H1 (cell line): Measurements from ENCODE around the gene STX7. TPM values are rescaled to one million over a fixed set of nuclear protein-coding genes. Genes with fewer than 3 reads are reported as not detected.

Source experiments
- CHD7 ChIP-seq: fragments of 300-600 bp; sonication (generic); IDR thresholded peaks from 2 replicates; pipeline ENCODE4 v1.7.1; 2012; ENCODE audit warnings: low read length, moderate library complexity, mild to moderate bottlenecking, inconsistent platforms; ENCODE audit not compliant: insufficient replicate concordance
- SIRT6 ChIP-seq: IDR thresholded peaks from one replicate; pipeline ENCODE4 v1.7.1; 2012; ENCODE audit warnings: low read length, inconsistent platforms
- SIX5 ChIP-seq: IDR thresholded peaks from 2 replicates; pipeline ENCODE4 v1.6.1; 2011; ENCODE audit warnings: mild to moderate bottlenecking, low read depth, low read length
- polyA plus RNA-seq, 7 experiments: library from polyadenylated mRNA; depleted of rRNA in 3 of 7; stranded (reverse) in 5 of 7; unstranded in 2 of 7; fragments of >200 nt in 5 of 7; fragments of 200-250 nt in 2 of 7; gene quantifications; 1 replicate in 5 of 7; 2 replicates in 1 of 7; 4 replicates in 1 of 7; pipeline versions ENCODE4 v1.2.1 to v1.2.3, GENCODE V29; 2011 to 2013; ENCODE audit warnings: missing spikeins in 2 of 7, mixed read lengths in 2 of 7
- total RNA-seq: library from RNA; stranded (reverse); fragmentation: NEBNext Ultra II Directional; extraction: Animal tissue kit (Norgen Biotek cat#: 25700); gene quantifications from 2 replicates; pipeline ENCODE4 v1.2.1, GENCODE V29; 2021

STX7 gene
- total and polyA plus RNA-seq, 2 of the 8 experiments (the other 6 are each of a cell fraction or from before 2014, with no cell fraction given), result 5.7 to 27.9 TPM

DNA sequence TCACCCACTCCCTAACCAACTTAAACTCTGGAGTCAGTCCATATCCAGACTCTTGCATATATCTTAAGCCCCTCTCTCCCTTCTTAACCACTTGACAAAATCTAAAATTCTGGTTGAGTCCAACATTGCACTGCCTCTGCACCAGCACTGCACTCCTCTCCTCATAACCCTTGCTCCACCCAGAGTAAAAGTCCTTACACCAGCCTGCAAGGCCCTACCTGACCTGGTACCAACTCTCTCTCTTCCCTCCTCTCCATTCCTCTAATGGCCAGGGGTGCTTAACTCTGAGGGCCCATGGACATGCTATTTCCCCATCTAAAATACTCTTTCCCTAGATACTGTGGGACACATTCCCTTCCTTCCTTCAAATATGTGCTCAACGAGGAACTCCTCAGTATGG is 21.0 kb downstream of the STX7 start (continued):
- no peak for TF ChIP-seq CHD7
- TF ChIP-seq SIRT6, result no peak
- no peak for TF ChIP-seq SIX5
